Measurements from ENCODE around the gene TIMP4.

DNA sequence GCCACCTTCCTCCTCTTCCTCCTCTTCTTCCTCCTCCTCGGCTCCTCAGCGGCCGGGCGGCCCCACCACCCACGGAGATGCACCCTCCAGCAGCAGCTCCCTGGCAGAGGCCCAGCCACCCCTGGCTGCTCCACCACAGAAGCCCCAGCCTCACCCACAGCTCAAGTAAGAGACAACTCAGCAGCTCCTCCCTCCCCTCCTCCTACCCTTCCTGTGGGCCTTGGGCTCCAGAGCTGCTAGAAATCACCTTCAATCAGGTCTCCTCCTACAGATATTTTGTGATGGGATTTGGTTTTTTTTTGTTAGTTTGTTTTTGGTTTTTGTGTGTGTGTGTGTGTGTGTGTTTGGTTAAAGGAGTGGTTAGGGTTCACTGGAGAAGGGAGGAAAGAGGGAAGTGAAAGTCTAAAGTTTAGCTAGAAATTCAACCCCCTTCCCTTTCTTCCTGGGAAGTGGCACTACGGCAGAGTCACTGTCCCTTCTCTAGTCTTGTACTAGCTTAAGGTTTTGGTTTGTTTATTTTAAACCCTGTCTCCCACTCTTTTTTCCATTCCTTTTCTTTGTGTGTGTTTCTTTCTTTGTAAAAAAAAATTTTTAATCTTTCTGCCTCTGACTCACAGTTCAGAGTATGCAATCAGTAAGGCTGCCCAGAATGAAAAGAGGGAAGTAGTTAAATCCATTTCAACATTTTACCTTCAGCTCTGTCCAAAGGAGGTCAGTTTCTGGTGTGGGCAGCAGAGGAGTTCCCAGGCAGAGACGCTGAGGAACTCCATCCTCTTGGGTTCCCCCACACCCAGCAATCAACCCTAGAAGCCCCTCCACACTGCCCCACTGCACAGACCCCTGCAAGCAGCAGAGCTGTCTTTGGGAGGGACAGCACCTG, 29.0 kb upstream of the TIMP4 start:
- no peak for TF ChIP-seq TAF1 (IDR thresholded peaks at IDR 0.05; ENCODE audit: borderline replicate concordance, low read depth, low read length)
- no peak for TF ChIP-seq POLR2AphosphoS5 (IDR thresholded peaks at IDR 0.05; ENCODE audit: low read depth, low read length)

Data from GM12892 (cell line).